Sigmoid colon (tissue), 4 donors: Measurements from ENCODE around the gene CDK13.

Experiments used
- CTCF ChIP-seq, 4 experiments: fragments of 450-650 bp in 3 of 4; fragments of 200-600 bp in 1 of 4; IDR thresholded peaks; one replicate each; pipeline ENCODE4 v1.5.1; 2016 to 2019; ENCODE audit warnings: antibody characterized with exemption in 4 of 4, mild to moderate bottlenecking in 3 of 4, moderate library complexity in 2 of 4
- EP300 ChIP-seq, 4 donors: sonication (generic); formaldehyde crosslinking; IDR thresholded peaks; one replicate each; pipeline ENCODE4 v1.6.1; 2017; ENCODE audit warnings: antibody characterized with exemption in 4 of 4
- POLR2A ChIP-seq, 2 donors: fragments of 450-650 bp; IDR thresholded peaks; one replicate each; pipeline ENCODE4 v1.6.1; 2016; ENCODE audit warnings: antibody characterized with exemption in 2 of 2, mild to moderate bottlenecking in 2 of 2, moderate library complexity in 2 of 2

- TF ChIP-seq EP300 (IDR thresholded peaks at IDR 0.05) (no peak), CTCF (IDR thresholded peaks at IDR 0.05) (no peak), POLR2A (IDR thresholded peaks at IDR 0.05) (no peak)
Observed at GRCh38 chr7:40047661-40048060, 97.6 kb downstream of the CDK13 start.
